Upper lobe of left lung (tissue), 6 donors: ENCODE data around the gene DGKI. TPM values are rescaled to one million over a fixed set of nuclear protein-coding genes. Genes with fewer than 3 reads are reported as not detected.

Source experiments
- ATAC-seq, 2 donors: fragments of 200-7000 bp; cut with Tn5 transposase; one replicate each; pipeline ENCODE4 v1.9.1; 2022; ENCODE audit warnings: mild to moderate bottlenecking in 2 of 2, moderate library complexity in 2 of 2; ENCODE audit not compliant: low FRiP score in 2 of 2
- DNase-seq, 2 donors: peaks; one replicate each; pipeline ENCODE4 v3.0.0-alpha.2; 2019 to 2020
- H3K27ac ChIP-seq, 4 donors: fragments of 200-600 bp; sonication (generic); one replicate each; pipeline ENCODE4 v1.5.1; 2016 to 2019
- H3K27me3 ChIP-seq, 4 donors: fragments of 200-600 bp; sonication (generic); one replicate each; pipeline ENCODE4 v1.5.1; 2017 to 2019
- H3K36me3 ChIP-seq, 4 donors: fragments of 200-600 bp; sonication (generic); one replicate each; pipeline ENCODE4 v1.5.1; 2016 to 2019
- H3K4me1 ChIP-seq, 4 donors: fragments of 200-600 bp; sonication (generic); one replicate each; pipeline ENCODE4 v1.5.1; 2018 to 2019
- H3K4me3 ChIP-seq, 4 donors: fragments of 200-600 bp; sonication (generic); one replicate each; pipeline ENCODE4 v1.5.1; 2017 to 2019; ENCODE audit warnings: mild to moderate bottlenecking in 2 of 4, moderate library complexity in 1 of 4
- H3K9me3 ChIP-seq, 4 donors: fragments of 200-600 bp; sonication (generic); one replicate each; pipeline ENCODE4 v1.5.1; 2018 to 2019
- CTCF ChIP-seq, 6 experiments: fragments of 450-650 bp in 4 of 6; fragments of 200-600 bp in 2 of 6; sonication (generic) in 2 of 6; IDR thresholded peaks; one replicate each; pipeline ENCODE4 v1.5.1; 2016 to 2019; ENCODE audit warnings: antibody characterized with exemption in 6 of 6
- EP300 ChIP-seq, 4 donors: sonication (generic); formaldehyde crosslinking; IDR thresholded peaks; one replicate each; pipeline ENCODE4 v1.5.1; 2017; ENCODE audit warnings: antibody characterized with exemption in 4 of 4, control low read depth in 2 of 4
- POLR2A ChIP-seq, 4 donors: fragments of 450-650 bp; IDR thresholded peaks; one replicate each; pipeline ENCODE4 v1.5.1; 2016 to 2017; ENCODE audit warnings: antibody characterized with exemption in 4 of 4, mild to moderate bottlenecking in 2 of 4
- POLR2AphosphoS5 ChIP-seq, 2 donors: sonication (generic); formaldehyde crosslinking; IDR thresholded peaks; one replicate each; pipeline ENCODE4 v1.5.1; 2017; ENCODE audit warnings: antibody characterized with exemption in 2 of 2
- WGBS, 2 donors: methylation state at CpG; one replicate each; pipeline ENCODE4 v1.1.5; 2017 to 2018; 5-methylcytosine and 5-hydroxymethylcytosine counted together
- total RNA-seq, 6 donors: library from RNA; depleted of rRNA in 4 of 6; stranded (reverse); fragments of >200 nt in 4 of 6; gene quantifications; one replicate each; pipeline versions ENCODE4 v1.1.0 to v1.2.1, GENCODE V29; 2016 to 2021
- donor health status: DM: no; HTN: no; CAD: no; lungs with moderate emphysema.
- donor health status: DM: no; HTN: yes; CAD: no; lungs with severe emphysema.

The DGKI gene
- total RNA-seq, 6 donors from 2014 or later: under 0.01 to 4.5 (median 0.34) TPM; not detected in 1

- WGBS, 2 donors: 55 to 62% methylated on average over 2 of the region's 2 CpGs
- Histone ChIP-seq H3K27ac (no peak overlapping the region), H3K36me3 (no peaks in the 10 kb centered on the region), H3K27me3 (no peaks in the 10 kb centered on the region), H3K4me1 (no peaks in the 10 kb centered on the region), H3K4me3 (no peak overlapping the region), H3K9me3 (no peaks in the 10 kb centered on the region)
- TF ChIP-seq POLR2A (IDR thresholded peaks at IDR 0.05): no peak
- no peak for TF ChIP-seq POLR2AphosphoS5 (IDR thresholded peaks at IDR 0.05)
- TF ChIP-seq EP300 (IDR thresholded peaks at IDR 0.05): no peak
- TF ChIP-seq CTCF (IDR thresholded peaks at IDR 0.05): no peak
- DNase-seq (no peak), ATAC-seq (no peak)
Measured at GRCh38 chr7:137727413-137727812, 119.4 kb downstream of the DGKI start.

GRCh38 chr7:137718355-137718754, 128.4 kb downstream of the DGKI start:
- 77 to 87% methylated on average over 4 of the region's 4 CpGs for WGBS, 2 donors
- ATAC-seq (no peak), DNase-seq (no peak)
- H3K36me3 ChIP-seq: no peaks in the 10 kb centered on the region
- no peak overlapping the region for H3K27ac ChIP-seq
- no peaks in the 10 kb centered on the region for H3K27me3 ChIP-seq
- H3K4me3 ChIP-seq: no peak overlapping the region
- no peaks in the 10 kb centered on the region for H3K4me1 ChIP-seq
- TF ChIP-seq EP300 (IDR thresholded peaks at IDR 0.05) (no peak), POLR2AphosphoS5 (IDR thresholded peaks at IDR 0.05) (no peak), CTCF (IDR thresholded peaks at IDR 0.05) (no peak), POLR2A (IDR thresholded peaks at IDR 0.05) (no peak)
- no peaks in the 10 kb centered on the region for H3K9me3 ChIP-seq

GRCh38 chr7:137717811-137718271, 128.9 kb downstream of the DGKI start:
- ATAC-seq: peak in 1 of 2 donors; percentile 55
- WGBS, 2 donors: 54 to 64% methylated on average over 7 of the region's 7 CpGs

GRCh38 chr7:137717045-137717444, 129.7 kb downstream of the DGKI start:
- no peak for TF ChIP-seq EP300 (IDR thresholded peaks at IDR 0.05)
- TF ChIP-seq POLR2AphosphoS5 (IDR thresholded peaks at IDR 0.05): no peak
- no peak for TF ChIP-seq POLR2A (IDR thresholded peaks at IDR 0.05)
- TF ChIP-seq CTCF (IDR thresholded peaks at IDR 0.05): no peak
- WGBS, 2 donors: 57 to 62% methylated on average over 3 of the region's 3 CpGs
- DNase-seq: no peak
- no peak for ATAC-seq
- H3K27me3 ChIP-seq: no peaks in the 10 kb centered on the region
- H3K36me3 ChIP-seq: no peaks in the 10 kb centered on the region
- H3K27ac ChIP-seq: no peak overlapping the region
- no peak overlapping the region for H3K4me3 ChIP-seq
- no peaks in the 10 kb centered on the region for H3K9me3 ChIP-seq
- no peaks in the 10 kb centered on the region for H3K4me1 ChIP-seq

More at GRCh38 chr7:137717811-137718271, 128.9 kb downstream of the DGKI start:
- no peak for TF ChIP-seq POLR2A (IDR thresholded peaks at IDR 0.05)
- TF ChIP-seq CTCF (IDR thresholded peaks at IDR 0.05): no peak
- TF ChIP-seq POLR2AphosphoS5 (IDR thresholded peaks at IDR 0.05): no peak
- TF ChIP-seq EP300 (IDR thresholded peaks at IDR 0.05): no peak
- Histone ChIP-seq H3K4me3 (no peak overlapping the region), H3K36me3 (no peaks in the 10 kb centered on the region), H3K4me1 (no peaks in the 10 kb centered on the region), H3K9me3 (no peaks in the 10 kb centered on the region), H3K27ac (no peak overlapping the region), H3K27me3 (no peaks in the 10 kb centered on the region)
- DNase-seq: no peak

GRCh38 chr7:137716061-137716460, 130.7 kb downstream of the DGKI start:
- Histone ChIP-seq H3K27ac (no peak overlapping the region), H3K9me3 (no peaks in the 10 kb centered on the region), H3K4me1 (no peaks in the 10 kb centered on the region), H3K4me3 (no peak overlapping the region), H3K27me3 (no peaks in the 10 kb centered on the region), H3K36me3 (no peaks in the 10 kb centered on the region)
- ATAC-seq: no peak
- TF ChIP-seq CTCF (IDR thresholded peaks at IDR 0.05): no peak
- TF ChIP-seq EP300 (IDR thresholded peaks at IDR 0.05): no peak
- no peak for TF ChIP-seq POLR2AphosphoS5 (IDR thresholded peaks at IDR 0.05)
- TF ChIP-seq POLR2A (IDR thresholded peaks at IDR 0.05): no peak
- no peak for DNase-seq
- 84 to 86% methylated on average over 5 of the region's 5 CpGs for WGBS, 2 donors
